Activated T-cell treated with anti-CD3 and anti-CD28 coated beads, Interleukin-2, amount 50 U/mL, for 24 hours (primary cell): ENCODE results near the gene CSRP1.
"Not testable (repeated sequence)": the region's sequence is repeated elsewhere in the genome, so short reads cannot be mapped to it uniquely, and the experiment has no call there.

Experiments
- DNase-seq: peaks from one replicate; pipeline ENCODE4 v3.0.0-alpha.2; 2020
- H3K27ac Mint-ChIP-seq: 2 replicates; pipeline ENCODE4 v1.8.0; 2020; ENCODE audit warnings: mild to moderate bottlenecking, mixed read lengths
- H3K27me3 Mint-ChIP-seq: 2 replicates; pipeline ENCODE4 v1.8.0; 2020; ENCODE audit warnings: mixed read lengths
- H3K36me3 Mint-ChIP-seq: 2 replicates; pipeline ENCODE4 v1.8.0; 2020; ENCODE audit warnings: low read depth, mixed read lengths
- H3K4me1 Mint-ChIP-seq: 2 replicates; pipeline ENCODE4 v1.8.0; 2020; ENCODE audit warnings: low read depth, mixed read lengths
- H3K4me3 Mint-ChIP-seq: 2 replicates; pipeline ENCODE4 v1.8.0; 2020; ENCODE audit warnings: mild to moderate bottlenecking, moderate library complexity, mixed read lengths
- H3K9me3 Mint-ChIP-seq: 2 replicates; pipeline ENCODE4 v1.8.0; 2020; ENCODE audit warnings: mixed read lengths

Gene CSRP1

DNA sequence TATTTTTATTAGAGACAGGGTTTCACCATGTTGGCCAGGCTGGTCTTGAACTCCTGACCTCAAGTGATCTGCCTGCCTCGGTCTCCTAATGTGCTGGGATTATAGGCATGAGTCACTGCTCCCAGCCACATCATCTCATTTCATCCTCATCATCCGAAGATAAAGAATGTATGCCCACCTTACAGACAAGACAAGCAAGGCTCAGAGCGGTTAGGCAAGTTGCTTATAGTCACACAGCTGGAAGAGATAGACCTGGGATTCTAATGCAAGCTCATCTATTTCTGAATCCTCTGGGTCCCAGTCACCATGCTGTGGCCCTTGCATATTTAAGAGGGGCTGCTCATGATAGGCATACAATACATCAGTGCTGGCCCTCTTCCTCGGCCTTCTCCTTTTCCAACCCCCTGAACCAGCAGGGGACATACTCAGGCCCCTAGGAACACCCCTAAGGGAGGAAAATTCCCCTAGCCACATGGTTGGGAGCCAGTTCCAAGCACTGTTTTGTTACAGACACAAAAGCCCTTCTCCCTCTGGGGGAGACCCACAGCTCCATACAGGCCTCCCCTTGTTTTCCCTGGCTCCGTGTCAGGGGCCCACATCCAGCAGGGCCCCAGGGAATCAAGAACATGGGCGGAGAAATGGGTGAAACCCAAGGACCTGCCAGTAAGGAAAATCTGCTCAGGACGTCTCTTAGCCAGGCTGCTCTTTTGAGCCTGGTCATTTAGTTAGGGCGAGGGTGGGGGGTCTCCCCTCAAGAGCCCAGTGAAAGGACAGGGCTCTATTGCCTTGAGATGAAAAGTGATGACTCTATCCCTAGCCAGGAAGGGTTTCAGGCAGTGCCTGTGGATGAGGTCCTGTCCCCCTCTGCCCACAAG, 6.9 kb downstream of the CSRP1 start:
- H3K27me3 Mint-ChIP-seq = no peaks in the 10 kb centered on the region

GRCh38 chr1:201499191-201499590, 7.7 kb downstream of the CSRP1 start:
- Mint-ChIP-seq H3K4me3 (no peak overlapping the region), H3K27ac (no peak overlapping the region), H3K27me3 (no peaks in the 10 kb centered on the region), H3K4me1 (peaks cover 9% of the 10 kb centered on the region), H3K36me3 (peaks cover 44% of the 10 kb centered on the region), H3K9me3 (no peaks in the 10 kb centered on the region)
- no peak for DNase-seq

More for the DNA sequence above, 6.9 kb downstream of the CSRP1 start:
- H3K4me3 Mint-ChIP-seq = no peak overlapping the region
- H3K36me3 Mint-ChIP-seq = peaks cover 37% of the 10 kb centered on the region
- DNase-seq = no peak
- no peak overlapping the region for H3K27ac Mint-ChIP-seq
- no peaks in the 10 kb centered on the region for H3K9me3 Mint-ChIP-seq
- peaks cover 14% of the 10 kb centered on the region for H3K4me1 Mint-ChIP-seq

GRCh38 chr1:201498621-201499020, 8.3 kb downstream of the CSRP1 start:
- no peak for DNase-seq
- H3K4me3 Mint-ChIP-seq = no peak overlapping the region
- H3K27ac Mint-ChIP-seq = no peak overlapping the region
- H3K36me3 Mint-ChIP-seq = peaks cover 48% of the 10 kb centered on the region
- H3K27me3 Mint-ChIP-seq = no peaks in the 10 kb centered on the region
- H3K9me3 Mint-ChIP-seq = no peaks in the 10 kb centered on the region
- peaks cover 4% of the 10 kb centered on the region for H3K4me1 Mint-ChIP-seq

- peaks cover 2% of the 10 kb centered on the region for H3K4me1 Mint-ChIP-seq
- peaks cover 48% of the 10 kb centered on the region for H3K36me3 Mint-ChIP-seq
- no peak for DNase-seq
- H3K27me3 Mint-ChIP-seq = no peaks in the 10 kb centered on the region
- H3K4me3 Mint-ChIP-seq = no peak overlapping the region
- no peaks in the 10 kb centered on the region for H3K9me3 Mint-ChIP-seq
- no peak overlapping the region for H3K27ac Mint-ChIP-seq
Observed at GRCh38 chr1:201497935-201498509, 8.9 kb downstream of the CSRP1 start.

GRCh38 chr1:201496296-201496690, 10.6 kb downstream of the CSRP1 start:
- H3K36me3 Mint-ChIP-seq = peaks cover 65% of the 10 kb centered on the region
- no peaks in the 10 kb centered on the region for H3K27me3 Mint-ChIP-seq
- no peak overlapping the region for H3K27ac Mint-ChIP-seq
- no peak for DNase-seq
- no peaks in the 10 kb centered on the region for H3K4me1 Mint-ChIP-seq
- no peaks in the 10 kb centered on the region for H3K9me3 Mint-ChIP-seq
- no peak overlapping the region for H3K4me3 Mint-ChIP-seq

- peaks cover 67% of the 10 kb centered on the region for H3K36me3 Mint-ChIP-seq
- no peaks in the 10 kb centered on the region for H3K4me1 Mint-ChIP-seq
- H3K27ac Mint-ChIP-seq = no peak overlapping the region
- no peak for DNase-seq
- no peaks in the 10 kb centered on the region for H3K27me3 Mint-ChIP-seq
- no peak overlapping the region for H3K4me3 Mint-ChIP-seq
- H3K9me3 Mint-ChIP-seq = no peaks in the 10 kb centered on the region
Observed at GRCh38 chr1:201495551-201496295, 11.2 kb downstream of the CSRP1 start.

- DNase-seq = no peak
- H3K36me3 Mint-ChIP-seq = peaks cover 81% of the 10 kb centered on the region
- H3K27me3 Mint-ChIP-seq = no peaks in the 10 kb centered on the region
- no peak overlapping the region for H3K4me3 Mint-ChIP-seq
- no peaks in the 10 kb centered on the region for H3K4me1 Mint-ChIP-seq
- H3K9me3 Mint-ChIP-seq = no peaks in the 10 kb centered on the region
- no peak overlapping the region for H3K27ac Mint-ChIP-seq
Observed at GRCh38 chr1:201493757-201494617, 12.9 kb downstream of the CSRP1 start.

DNA sequence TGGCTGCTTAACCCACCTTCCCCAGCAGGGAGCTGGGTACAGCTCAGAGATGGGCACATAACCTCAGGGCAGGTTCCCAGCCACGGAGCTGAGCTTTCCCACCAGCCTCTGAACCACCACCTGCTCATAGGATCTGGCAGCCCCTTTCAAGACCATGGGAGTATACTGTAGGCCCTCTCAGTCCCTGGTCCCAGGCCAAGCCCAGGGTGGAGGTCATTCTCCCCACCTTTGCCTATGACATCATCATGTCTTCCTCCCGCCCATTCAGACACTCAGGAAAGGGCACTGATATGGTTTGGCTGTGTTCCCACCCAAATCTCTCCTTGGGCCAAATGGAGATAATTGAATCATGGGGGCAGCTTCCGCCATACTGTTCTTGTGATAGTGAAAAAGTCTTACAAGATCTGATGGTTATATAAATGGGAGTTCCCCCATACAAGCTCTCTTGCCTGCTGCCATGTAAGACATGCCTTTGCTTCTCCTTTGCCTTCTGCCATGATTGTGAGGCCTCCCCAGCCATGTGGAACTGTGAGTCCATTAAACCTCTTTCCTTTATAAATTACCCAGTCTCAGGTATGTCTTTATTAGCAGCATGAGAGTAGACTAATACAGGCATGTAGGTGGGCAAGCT, 13.8 kb downstream of the CSRP1 start:
- H3K36me3 Mint-ChIP-seq = peaks cover 86% of the 10 kb centered on the region
- not testable (repeated sequence) for H3K27me3 Mint-ChIP-seq, H3K4me3 Mint-ChIP-seq, H3K4me1 Mint-ChIP-seq, H3K27ac Mint-ChIP-seq, DNase-seq, H3K9me3 Mint-ChIP-seq

DNA sequence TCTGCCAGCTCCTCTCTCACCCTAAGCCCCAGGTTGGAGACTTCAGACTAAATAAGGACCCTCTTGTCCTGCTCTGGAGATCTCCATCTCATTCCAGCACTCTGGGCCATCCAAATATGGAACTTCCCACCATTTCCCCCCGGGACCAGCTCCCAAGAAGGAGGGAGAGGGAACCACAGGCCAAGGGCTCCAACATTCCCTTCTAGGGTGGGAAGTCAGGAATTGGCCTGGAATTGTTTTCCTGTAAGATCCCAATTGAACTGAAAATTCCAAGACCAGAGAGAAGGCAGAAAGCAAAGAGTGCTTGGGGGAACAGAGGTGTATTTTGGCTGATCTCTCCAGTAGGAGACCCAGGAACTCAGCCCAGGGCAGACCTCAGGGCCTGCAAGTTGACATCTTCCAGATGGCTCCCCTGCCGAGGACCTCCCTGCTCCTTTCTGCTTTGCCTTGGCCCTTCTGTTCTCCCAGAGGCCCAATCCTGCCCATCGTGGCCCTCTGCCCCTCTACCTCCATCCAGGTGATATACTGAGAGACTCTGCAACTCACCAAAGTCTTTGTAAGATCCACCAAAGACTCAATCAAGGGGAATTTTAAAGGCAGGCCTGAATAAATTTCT, 14.9 kb downstream of the CSRP1 start:
- Mint-ChIP-seq H3K27ac (peak overlapping the region; percentile 69), H3K4me3 (no peak overlapping the region), H3K36me3 (peaks cover 91% of the 10 kb centered on the region)

DNA sequence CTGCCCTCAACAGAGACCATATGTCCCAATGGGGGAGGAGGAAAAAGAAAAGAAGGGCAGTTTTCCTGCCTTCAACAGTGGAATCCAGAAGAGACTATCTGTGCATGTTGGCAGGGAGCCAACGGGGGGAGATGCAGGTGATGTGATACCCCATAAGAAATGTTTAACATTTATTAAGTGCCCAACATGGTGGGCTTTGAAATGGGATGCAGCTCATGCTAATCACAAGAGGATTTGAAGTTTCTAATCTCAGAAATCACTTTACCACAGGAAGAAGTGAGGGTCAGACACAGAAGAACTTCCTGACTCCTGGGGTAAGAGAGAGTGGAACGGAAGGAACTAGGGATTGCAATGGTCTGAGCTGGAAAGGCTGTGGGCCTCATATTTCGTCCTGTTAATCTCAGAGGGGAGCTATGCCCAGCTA, 16.2 kb downstream of the CSRP1 start:
- no peaks in the 10 kb centered on the region for H3K4me1 Mint-ChIP-seq
- DNase-seq = no peak
- H3K27ac Mint-ChIP-seq = no peak overlapping the region
- no peaks in the 10 kb centered on the region for H3K9me3 Mint-ChIP-seq
- peaks cover 93% of the 10 kb centered on the region for H3K36me3 Mint-ChIP-seq
- H3K27me3 Mint-ChIP-seq = no peaks in the 10 kb centered on the region
- no peak overlapping the region for H3K4me3 Mint-ChIP-seq

More for the DNA sequence above, 14.9 kb downstream of the CSRP1 start:
- Mint-ChIP-seq H3K9me3 (no peaks in the 10 kb centered on the region), H3K27me3 (no peaks in the 10 kb centered on the region), H3K4me1 (no peaks in the 10 kb centered on the region)
- DNase-seq = no peak

DNA sequence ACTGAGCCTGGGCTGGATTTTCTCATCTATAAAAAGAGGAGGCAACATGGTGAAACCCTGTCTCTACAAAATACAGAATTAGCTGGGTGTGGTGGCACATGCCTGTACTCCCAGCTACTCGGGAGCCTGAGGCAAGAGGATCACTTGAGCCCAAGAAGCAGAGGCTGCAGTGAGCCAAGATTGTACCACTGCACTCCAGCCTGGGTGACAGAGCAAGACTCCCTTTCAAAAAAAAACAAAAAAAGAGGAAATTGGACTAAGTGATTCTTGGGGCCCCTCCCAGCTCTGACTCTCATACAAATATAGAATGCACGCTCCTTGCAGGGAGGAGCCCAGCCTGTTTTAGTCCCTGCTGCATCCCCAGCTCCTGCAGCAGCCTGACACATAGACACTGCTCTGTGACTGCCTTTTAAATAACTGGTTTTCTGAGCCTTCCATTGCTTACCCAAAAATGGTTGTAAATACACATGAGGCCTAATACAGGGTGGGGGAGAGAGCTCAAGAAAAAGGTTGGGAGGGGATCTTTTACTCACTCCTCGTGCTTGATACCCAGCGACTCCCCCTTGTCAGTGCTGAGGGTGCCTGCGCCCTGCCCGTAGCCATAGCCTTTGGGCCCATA, 17.2 kb downstream of the CSRP1 start:
- no peak overlapping the region for H3K4me3 Mint-ChIP-seq
- H3K27me3 Mint-ChIP-seq = no peaks in the 10 kb centered on the region
- no peak for DNase-seq
- no peaks in the 10 kb centered on the region for H3K9me3 Mint-ChIP-seq
- H3K36me3 Mint-ChIP-seq = peaks cover 89% of the 10 kb centered on the region
- H3K4me1 Mint-ChIP-seq = no peaks in the 10 kb centered on the region
- no peak overlapping the region for H3K27ac Mint-ChIP-seq

GRCh38 chr1:201488830-201489589, 17.9 kb downstream of the CSRP1 start:
- Mint-ChIP-seq H3K9me3 (no peaks in the 10 kb centered on the region), H3K4me3 (no peak overlapping the region), H3K36me3 (peaks cover 88% of the 10 kb centered on the region), H3K4me1 (no peaks in the 10 kb centered on the region), H3K27ac (no peak overlapping the region), H3K27me3 (no peaks in the 10 kb centered on the region)
- DNase-seq = no peak
